Caco-2 (cell line): ENCODE results near the gene NDUFS7. TPM values are rescaled to one million over a fixed set of nuclear protein-coding genes. Genes with fewer than 3 reads are reported as not detected.

Experiments
- BruUV-seq: library from RNA; stranded (reverse); fragments of 400-500 nt; replicated peaks from 2 replicates; lab custom pipeline; 2021; lab: Mats Ljungman, UMichigan
- CTCF ChIA-PET: fragments of 300-600 bp; sonication (Branson Sonifier 250); formaldehyde crosslinking; loops from one replicate; lab custom pipeline; 2022; ENCODE audit warnings: antibody characterized with exemption; lab: Charles Lee
- POLR2A ChIA-PET: fragments of 300-600 bp; sonication (Branson Sonifier 250); formaldehyde crosslinking; loops from one replicate; lab custom pipeline; 2022; ENCODE audit warnings: antibody characterized with exemption; lab: Charles Lee
- DNase-seq, 2 experiments: peaks; one replicate each; pipeline versions ENCODE4 v3.0.0 to v3.0.0-alpha.2; 2020 to 2022
- H3K27me3 ChIP-seq: replicated peaks from 2 replicates; pipeline ENCODE4 v1.6.0; 2011; ENCODE audit warnings: low read length; ENCODE audit not compliant: control insufficient read depth, insufficient read depth
- H3K36me3 ChIP-seq: 2 replicates; pipeline ENCODE4 v1.5.1; 2011; ENCODE audit warnings: low read length; ENCODE audit not compliant: control insufficient read depth, insufficient read depth
- H3K4me1 ChIP-seq: fragments of 250-450 bp; sonication (Bioruptor Pico); 2 replicates; pipeline ENCODE4 v1.5.1; 2020; ENCODE audit warnings: mild to moderate bottlenecking
- H3K4me3 ChIP-seq: 2 replicates; pipeline ENCODE4 v1.5.1; 2011; ENCODE audit warnings: low read depth, mild to moderate bottlenecking, control low read depth, low read length
- H3K9me3 ChIP-seq: fragments of 250-450 bp; sonication (Bioruptor Pico); 2 replicates; pipeline ENCODE4 v1.5.1; 2020; ENCODE audit warnings: mild to moderate bottlenecking, moderate library complexity
- H3K27ac Mint-ChIP-seq: one replicate; pipeline ENCODE4 v1.8.0; 2022; ENCODE audit warnings: mixed read lengths; ENCODE audit not compliant: unreplicated experiment
- H3K27me3 Mint-ChIP-seq: one replicate; pipeline ENCODE4 v1.8.0; 2022; ENCODE audit warnings: mixed read lengths; ENCODE audit not compliant: insufficient read depth, unreplicated experiment
- H3K36me3 Mint-ChIP-seq: one replicate; pipeline ENCODE4 v1.8.0; 2022; ENCODE audit warnings: mild to moderate bottlenecking, mixed read lengths; ENCODE audit not compliant: insufficient read depth, unreplicated experiment
- H3K4me1 Mint-ChIP-seq: one replicate; pipeline ENCODE4 v1.8.0; 2022; ENCODE audit warnings: low read depth, mixed read lengths; ENCODE audit not compliant: unreplicated experiment
- H3K4me3 Mint-ChIP-seq: one replicate; pipeline ENCODE4 v1.8.0; 2022; ENCODE audit warnings: mild to moderate bottlenecking, moderate library complexity, mixed read lengths; ENCODE audit not compliant: unreplicated experiment
- H3K9me3 Mint-ChIP-seq: one replicate; pipeline ENCODE4 v1.8.0; 2022; ENCODE audit warnings: mixed read lengths; ENCODE audit not compliant: unreplicated experiment
- CTCF ChIP-seq, 2 experiments: fragments of 200-600 bp in 1 of 2; IDR thresholded peaks; 1 replicate in 1 of 2; 2 replicates in 1 of 2; pipeline versions ENCODE4 v1.5.1 to v1.8.0; 2011 to 2022; ENCODE audit warnings: antibody characterized with exemption in 1 of 2, control low read depth in 1 of 2, inconsistent platforms in 1 of 2, low read depth in 1 of 2, low read length in 1 of 2, mild to moderate bottlenecking in 1 of 2, moderate library complexity in 1 of 2; ENCODE audit not compliant: insufficient read depth in 1 of 2, severe bottlenecking in 1 of 2, unreplicated experiment in 1 of 2
- intact Hi-C: fragments of 100-400 bp; cut with micrococcal nuclease; formaldehyde crosslinking; loops from one replicate; pipeline ENCODE4 v1.10.0; 2022; ENCODE audit not compliant: unreplicated experiment
- total RNA-seq: library from RNA; stranded (reverse); gene quantifications from 2 replicates; pipeline ENCODE4 v1.2.3, GENCODE V29; 2022

Gene NDUFS7
- total RNA-seq, 1 experiment from 2014 or later, result 111 TPM

- TF ChIP-seq CTCF (IDR thresholded peaks at IDR 0.05; ENCODE audit: insufficient read depth in 1 of 2, low read depth in 1 of 2, low read length in 1 of 2, severe bottlenecking in 1 of 2, unreplicated experiment in 1 of 2), result no peak
- no peak for DNase-seq
- no peaks in the 10 kb centered on the region for H3K27me3 Mint-ChIP-seq
- H3K4me1 Mint-ChIP-seq, result peaks cover 23% of the 10 kb centered on the region
- CTCF ChIA-PET, result no interaction called here
- no peak overlapping the region for H3K4me3 Mint-ChIP-seq
- H3K27ac Mint-ChIP-seq, result peak overlapping the region; percentile 87
- Histone ChIP-seq H3K27me3 (no peaks in the 10 kb centered on the region), H3K4me1 (peaks cover 25% of the 10 kb centered on the region; the same call in 1 of the 2 replicates), H3K9me3 (no peaks in the 10 kb centered on the region), H3K36me3 (peaks cover 1% of the 10 kb centered on the region; the same call in 1 of the 2 replicates), H3K4me3 (no peak overlapping the region)
- POLR2A ChIA-PET, result no interaction called here
- TSS peak; percentile 3 for BruUV-seq
- H3K36me3 Mint-ChIP-seq, result peaks cover 54% of the 10 kb centered on the region
- intact Hi-C loops, result no loop called here
- no peaks in the 10 kb centered on the region for H3K9me3 Mint-ChIP-seq
These were observed 26.6 kb downstream of the NDUFS7 start for GRCh38 chr19:1410136-1410786.

GRCh38 chr19:1410789-1411188 is 27.1 kb downstream of the NDUFS7 start:
- Histone ChIP-seq H3K27me3 (no peaks in the 10 kb centered on the region), H3K36me3 (peaks cover 1% of the 10 kb centered on the region; the same call in 1 of the 2 replicates), H3K4me1 (peaks cover 30% of the 10 kb centered on the region), H3K4me3 (no peak overlapping the region), H3K9me3 (no peaks in the 10 kb centered on the region)
- POLR2A ChIA-PET, result no interaction called here
- Mint-ChIP-seq H3K4me1 (peaks cover 25% of the 10 kb centered on the region), H3K27ac (peak overlapping the region; percentile 87), H3K9me3 (no peaks in the 10 kb centered on the region), H3K4me3 (no peak overlapping the region), H3K36me3 (peaks cover 59% of the 10 kb centered on the region), H3K27me3 (no peaks in the 10 kb centered on the region)
- intact Hi-C loops, result no loop called here
- DNase-seq, result no peak
- no peak for TF ChIP-seq CTCF (IDR thresholded peaks at IDR 0.05; ENCODE audit: insufficient read depth in 1 of 2, low read depth in 1 of 2, low read length in 1 of 2, severe bottlenecking in 1 of 2, unreplicated experiment in 1 of 2)
- CTCF ChIA-PET, result no interaction called here
- no TSS peak for BruUV-seq

GRCh38 chr19:1411255-1412191 is 27.8 kb downstream of the NDUFS7 start:
- no peak for TF ChIP-seq CTCF (IDR thresholded peaks at IDR 0.05; ENCODE audit: insufficient read depth in 1 of 2, low read depth in 1 of 2, low read length in 1 of 2, severe bottlenecking in 1 of 2, unreplicated experiment in 1 of 2)
- H3K36me3 Mint-ChIP-seq, result peaks cover 64% of the 10 kb centered on the region
- H3K9me3 Mint-ChIP-seq, result no peaks in the 10 kb centered on the region
- H3K27me3 ChIP-seq, result no peaks in the 10 kb centered on the region
- H3K4me1 ChIP-seq, result peaks cover 30% of the 10 kb centered on the region
- H3K4me3 Mint-ChIP-seq, result no peak overlapping the region
- no peaks in the 10 kb centered on the region for H3K27me3 Mint-ChIP-seq
- POLR2A ChIA-PET, result no interaction called here
- H3K4me3 ChIP-seq, result no peak overlapping the region
- peak overlapping the region; percentile 87 for H3K27ac Mint-ChIP-seq
- DNase-seq, result no peak
- no TSS peak for BruUV-seq
- intact Hi-C loops, result no loop called here
- H3K9me3 ChIP-seq, result no peaks in the 10 kb centered on the region
- CTCF ChIA-PET, result interaction anchor here (0.5 kb wide), 1 partner anchor 278 kb away, joined by 4 read pairs; no protein-coding TSS in a partner anchor
- peaks cover 3% of the 10 kb centered on the region for H3K36me3 ChIP-seq
- H3K4me1 Mint-ChIP-seq, result peaks cover 25% of the 10 kb centered on the region
